DMS114 treated with DMSO at 0.1 percent for 48 hours (cell line): Measurements from ENCODE around the gene PLPP4.

Experiments used
- DNase-seq: peaks from one replicate; lab custom pipeline; 2025; ENCODE audit not compliant: unreplicated experiment; lab: John Stamatoyannopoulos, UW

The PLPP4 gene

DNA sequence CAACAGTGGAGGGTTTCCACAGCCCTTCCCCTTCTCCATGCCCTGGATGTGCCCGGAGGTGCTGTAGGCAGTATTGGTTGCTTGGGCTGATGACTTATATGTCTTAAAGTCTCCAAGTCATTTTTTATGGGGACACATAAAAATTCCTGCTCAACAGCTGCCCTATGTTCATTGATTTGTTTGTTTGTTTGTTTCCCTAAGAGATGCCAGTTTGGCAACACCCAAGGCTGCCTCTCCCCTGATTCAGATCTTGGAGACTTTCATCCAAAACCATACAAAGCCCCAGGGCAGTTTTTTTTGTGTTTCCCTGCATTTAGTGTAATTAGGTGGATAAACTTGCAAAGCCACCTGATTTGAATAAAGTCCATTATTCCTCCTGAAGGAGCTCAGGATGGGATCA, 115.3 kb downstream of the PLPP4 start:
- no peak for DNase-seq

DNA sequence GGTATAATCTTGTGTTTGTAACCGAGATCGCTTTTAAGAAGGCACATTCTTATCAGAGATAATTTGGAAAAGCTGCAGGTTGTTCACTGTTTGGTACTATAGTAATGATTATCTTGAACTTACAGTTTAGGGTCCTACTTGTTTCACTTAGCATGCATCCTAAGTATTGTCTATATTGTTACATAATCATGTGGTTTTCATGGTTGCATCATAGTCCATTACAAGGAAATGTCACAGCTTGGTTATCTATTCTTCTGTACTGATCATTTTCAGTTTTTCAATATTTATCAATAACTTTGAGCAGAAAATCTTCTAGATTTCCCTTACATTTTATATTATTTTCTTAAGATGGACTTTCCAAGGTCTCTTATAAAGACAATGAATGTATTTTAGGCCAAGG, 116.3 kb downstream of the PLPP4 start:
- no peak for DNase-seq

DNA sequence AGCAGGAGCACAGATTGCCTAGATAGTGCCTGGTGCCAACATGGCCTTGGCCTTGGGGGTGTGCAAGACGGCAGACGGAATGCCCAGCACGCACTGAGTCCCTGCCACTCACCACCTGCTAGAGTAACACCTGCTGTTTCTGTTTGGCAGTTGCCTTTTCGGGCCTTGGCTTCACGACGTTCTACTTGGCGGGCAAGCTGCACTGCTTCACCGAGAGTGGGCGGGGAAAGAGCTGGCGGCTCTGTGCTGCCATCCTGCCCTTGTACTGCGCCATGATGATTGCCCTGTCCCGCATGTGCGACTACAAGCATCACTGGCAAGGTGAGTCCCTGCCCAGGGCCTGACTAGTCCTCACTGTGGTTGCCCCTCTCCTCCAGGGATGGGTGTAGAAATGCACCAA, 118.0 kb downstream of the PLPP4 start:
- no peak for DNase-seq

DNA sequence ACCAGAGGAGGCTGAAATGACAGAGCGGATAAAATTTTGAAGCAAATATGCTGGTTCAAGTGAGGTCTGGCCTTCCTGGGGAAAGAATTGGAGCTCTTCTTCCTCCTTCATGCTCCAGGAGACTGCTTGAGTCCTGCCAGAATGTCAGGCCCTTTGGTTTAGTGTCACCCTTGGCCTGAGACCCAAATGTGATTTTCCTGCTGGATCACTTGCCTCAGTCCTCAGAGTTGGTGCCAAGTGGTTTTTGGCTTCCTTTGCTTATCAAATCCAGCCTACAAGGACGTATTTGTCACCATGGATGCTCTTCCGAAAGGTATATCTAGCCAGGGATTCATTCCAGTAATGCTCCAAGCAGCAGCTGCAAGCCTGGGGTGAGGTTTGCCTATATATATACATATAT, 118.4 kb downstream of the PLPP4 start:
- DNase-seq, result no peak

DNA sequence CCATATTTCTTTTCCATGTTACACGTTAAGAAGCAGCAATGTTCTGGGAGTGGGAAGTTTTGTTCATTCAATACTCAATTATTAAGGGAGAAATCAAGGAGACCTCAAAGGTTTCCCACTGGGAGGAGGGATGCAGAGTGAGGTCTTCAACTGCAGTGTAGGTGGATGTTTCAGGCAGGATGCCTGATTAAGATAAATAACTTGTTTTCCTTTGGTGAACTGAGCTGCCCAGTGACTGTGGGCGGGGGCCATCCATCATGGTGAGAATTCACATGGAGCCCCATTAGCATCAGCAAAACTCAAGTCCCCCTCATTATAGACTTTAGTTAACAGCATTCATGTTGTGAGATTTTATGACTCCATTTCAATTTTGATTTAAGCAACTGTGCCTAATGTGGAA, 121.1 kb downstream of the PLPP4 start:
- DNase-seq, result no peak

DNA sequence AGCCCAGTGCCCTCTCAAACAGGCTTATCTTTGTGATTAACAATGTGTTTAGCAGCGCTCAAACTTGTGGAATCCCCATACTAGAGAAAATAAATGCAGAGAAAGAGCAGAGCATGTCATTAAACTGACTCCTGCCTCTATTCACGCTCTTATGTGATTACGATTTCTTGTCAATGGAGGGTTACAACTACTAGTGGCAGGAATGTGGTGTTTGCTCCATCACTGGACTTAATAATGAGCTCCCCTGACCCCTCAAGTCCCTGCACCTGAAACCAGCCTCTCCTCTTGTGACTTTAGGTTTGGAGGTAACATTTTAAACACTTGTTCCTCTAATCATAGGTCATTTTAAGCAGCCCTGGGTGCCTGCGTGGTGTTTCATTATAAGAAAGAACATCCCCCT, 121.9 kb downstream of the PLPP4 start:
- DNase-seq, result no peak

DNA sequence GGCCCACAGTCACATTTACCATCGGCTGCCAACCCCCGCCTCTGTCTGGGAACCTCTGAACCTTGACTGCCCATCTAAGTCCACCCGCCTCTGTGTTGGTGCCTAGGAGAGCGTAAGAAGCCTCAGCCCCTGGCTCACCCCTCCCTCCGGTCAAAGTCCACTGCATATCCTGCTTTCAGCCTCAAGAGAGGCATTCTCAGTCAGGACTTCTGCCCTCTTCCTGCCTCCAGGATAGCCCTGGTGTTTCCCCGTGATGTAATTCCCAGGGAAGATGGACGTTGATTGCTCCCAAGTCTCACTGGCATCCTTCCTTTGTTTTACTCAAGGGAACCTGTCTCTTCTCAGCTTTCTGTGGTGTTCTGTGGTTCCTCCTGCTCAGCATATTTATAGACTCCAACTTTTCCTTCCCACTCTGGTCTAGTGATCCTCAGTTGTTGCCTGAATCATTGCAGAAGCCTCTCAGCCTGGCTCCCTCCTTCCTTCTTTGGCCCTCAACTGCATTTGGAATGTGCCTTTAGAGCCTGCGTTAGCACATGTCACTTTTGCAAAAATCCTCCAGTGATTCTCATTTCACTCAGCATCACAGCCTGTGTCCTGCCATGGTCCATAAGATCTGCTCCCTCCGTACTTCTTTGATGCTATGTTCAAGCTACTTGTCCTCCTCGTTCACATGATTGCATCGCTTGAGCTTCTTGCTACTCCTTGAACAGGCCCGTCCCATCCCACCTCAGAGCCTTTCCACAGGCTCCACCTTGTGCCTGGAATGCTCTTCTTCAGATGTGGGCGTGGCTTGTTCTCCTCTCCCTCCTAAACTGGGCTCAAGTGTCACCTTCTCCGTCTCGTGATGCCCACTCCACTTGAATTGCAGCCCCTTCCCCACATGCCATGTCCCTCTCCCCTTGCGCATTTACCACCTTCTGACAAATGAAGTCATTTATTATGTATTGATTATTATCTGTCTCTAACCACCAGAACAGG, 124.2 kb downstream of the PLPP4 start:
- no peak for DNase-seq

DNA sequence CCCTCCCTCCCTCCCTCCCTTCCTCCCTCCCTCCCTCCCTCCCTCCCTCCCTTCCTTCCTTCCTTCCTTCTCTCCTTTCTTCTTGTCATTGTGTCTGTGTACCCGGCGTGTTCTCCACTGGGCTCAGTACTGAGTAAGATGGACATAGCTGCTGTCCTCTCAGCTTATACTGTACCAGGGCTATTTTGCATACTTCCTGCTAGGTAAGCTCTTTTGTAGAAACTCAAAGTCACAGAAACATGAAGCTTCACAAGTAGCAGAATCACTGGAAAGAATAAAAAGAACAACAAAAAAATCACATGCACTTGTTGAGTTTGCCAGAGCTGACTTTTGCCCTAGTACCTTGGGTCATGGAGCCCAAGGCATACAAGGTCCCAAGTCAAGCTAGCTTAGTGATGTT, 125.7 kb downstream of the PLPP4 start:
- no peak for DNase-seq

DNA sequence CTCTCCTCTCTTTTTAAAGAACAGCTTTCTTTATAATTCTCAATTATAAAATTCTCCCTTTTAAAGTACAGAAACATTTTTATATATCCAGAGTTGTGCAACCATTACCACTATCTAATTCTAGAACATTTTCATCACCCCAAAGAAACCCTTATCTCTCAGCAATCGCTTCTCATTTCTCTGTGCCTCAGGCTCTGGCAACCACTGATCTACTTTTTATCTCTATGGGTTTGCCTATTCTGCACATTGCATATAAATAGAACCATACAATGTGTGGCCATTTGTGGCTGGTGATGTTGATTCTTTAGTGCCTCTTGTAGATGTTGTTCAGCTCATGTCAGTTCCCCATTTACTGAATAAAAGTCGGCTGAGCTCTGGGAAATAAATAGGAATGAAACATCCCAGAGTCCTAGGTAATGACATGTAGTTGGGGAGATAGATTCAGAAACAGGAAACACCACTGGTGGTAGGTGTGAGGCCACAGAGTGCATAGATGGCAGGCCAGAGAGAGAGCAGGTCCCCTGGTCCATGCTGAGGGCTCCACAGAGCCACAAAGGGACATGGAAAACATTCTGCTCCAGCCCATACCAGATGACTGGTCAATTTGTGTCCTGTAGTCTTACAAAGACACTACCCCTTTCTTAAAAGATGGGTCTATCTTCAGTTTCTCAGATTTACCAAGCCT, 126.5 kb downstream of the PLPP4 start:
- no peak for DNase-seq

DNA sequence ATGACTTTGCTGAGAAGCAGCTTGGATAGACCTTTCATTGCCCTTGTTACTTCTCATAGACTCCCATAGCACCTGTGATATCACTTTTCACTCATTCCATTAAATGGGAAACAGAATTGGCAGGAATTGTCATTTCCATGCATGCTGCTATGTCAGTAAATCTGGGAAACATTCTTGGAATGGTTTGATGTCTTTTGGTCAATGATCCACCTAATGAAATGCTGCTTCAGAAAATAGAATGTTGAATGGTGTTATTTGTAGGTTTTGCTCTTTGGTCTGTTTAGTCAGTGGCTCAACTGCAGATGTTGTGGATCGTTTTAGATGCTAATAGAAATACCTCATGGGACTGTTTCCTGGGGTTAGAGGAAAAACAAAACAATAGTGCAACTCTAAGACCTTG, 127.8 kb downstream of the PLPP4 start:
- DNase-seq, result no peak

DNA sequence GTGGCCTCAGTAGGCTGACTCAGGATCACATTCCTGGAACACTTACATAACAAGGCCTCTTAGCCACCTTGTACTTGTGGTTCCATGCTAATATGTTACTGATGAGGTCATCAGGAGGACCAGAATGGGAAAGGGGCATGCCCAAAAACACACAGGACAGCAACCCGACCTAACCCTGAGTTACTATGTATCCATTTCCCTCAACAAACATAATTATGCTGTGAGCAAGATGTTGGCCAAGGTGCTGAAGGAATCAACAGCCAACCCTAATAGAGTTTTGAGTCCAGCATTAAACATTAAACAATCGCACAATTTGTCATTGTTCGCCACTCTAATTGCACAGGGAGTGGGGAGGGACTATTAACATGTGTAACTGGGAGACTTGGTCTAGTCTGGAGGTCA, 129.4 kb downstream of the PLPP4 start:
- DNase-seq, result no peak

DNA sequence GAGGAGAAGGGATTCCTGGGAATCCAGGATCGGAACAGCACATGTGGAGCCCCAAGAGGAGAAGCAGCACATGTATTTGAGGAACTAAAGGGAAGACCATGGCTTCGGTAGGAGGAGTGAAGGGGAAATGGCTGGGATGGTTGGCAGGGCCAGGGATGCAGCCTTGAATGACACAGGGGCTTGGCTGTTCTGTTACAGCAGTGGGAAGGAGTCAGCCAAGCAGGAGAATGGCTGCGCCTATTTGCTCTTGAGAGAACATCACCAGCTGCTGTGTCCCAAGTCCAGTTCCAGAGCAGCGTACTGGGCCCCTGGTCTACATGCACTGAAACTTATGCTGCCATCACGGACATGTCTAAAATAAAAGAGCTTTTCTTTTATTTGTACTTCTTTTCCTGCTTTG, 130.0 kb downstream of the PLPP4 start:
- no peak for DNase-seq

DNA sequence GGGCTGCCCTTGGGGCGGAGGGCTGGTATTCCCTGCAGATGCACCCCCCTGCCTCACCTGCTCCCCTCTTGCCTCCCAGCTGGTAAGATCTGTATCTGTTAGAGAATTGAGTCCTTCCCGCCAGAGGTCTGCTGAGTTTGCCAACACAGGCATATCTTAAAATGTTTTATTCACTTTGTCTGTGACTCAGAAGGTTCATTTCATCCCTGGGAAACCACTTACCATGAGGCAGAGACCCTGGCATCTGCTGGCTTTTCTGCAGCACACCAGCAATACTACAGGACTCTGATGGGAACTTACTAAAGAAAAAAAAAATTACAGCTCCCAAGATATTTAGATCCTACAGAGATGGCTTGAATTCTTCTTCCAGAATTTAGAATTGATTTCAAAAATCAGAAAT, 131.3 kb downstream of the PLPP4 start:
- no peak for DNase-seq

DNA sequence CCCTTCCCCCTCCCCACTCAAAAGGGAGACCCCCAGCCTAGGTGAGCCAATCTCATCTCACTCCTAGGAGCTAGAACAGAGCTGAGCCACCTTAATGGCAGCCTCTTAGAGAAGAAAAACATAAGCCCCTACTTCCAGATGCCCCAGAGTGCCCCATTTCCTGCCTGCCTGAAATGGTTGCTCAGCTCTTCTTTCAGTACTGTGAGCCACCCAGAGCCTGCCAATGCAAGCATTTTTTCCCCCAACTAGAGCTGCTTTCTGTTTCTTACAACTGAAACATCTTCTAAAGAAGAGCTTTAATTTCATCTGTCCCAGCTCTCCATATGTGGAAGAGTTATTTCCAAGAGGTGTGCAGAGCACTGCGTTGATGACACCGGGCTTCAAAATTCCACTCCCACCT, 136.7 kb downstream of the PLPP4 start:
- DNase-seq, result no peak

DNA sequence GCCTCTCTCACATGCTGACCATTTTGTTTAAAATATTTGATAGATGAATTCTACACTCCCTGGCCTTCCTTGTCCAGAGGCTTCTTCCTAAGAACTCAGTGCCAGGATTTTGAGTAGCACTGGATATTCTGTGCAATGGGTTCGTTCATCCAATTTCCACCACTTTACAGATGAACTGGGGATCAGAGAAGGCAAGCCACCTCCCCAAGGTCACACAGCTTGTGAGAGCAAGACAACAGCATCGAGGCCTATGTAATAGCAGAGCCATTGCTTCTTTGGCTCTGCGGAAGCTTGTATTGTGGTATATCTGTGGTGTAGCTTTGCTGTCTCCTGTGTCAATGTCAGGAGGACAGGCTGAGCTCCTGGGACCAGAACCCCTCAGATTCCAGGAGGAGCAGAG, 140.9 kb downstream of the PLPP4 start:
- no peak for DNase-seq

DNA sequence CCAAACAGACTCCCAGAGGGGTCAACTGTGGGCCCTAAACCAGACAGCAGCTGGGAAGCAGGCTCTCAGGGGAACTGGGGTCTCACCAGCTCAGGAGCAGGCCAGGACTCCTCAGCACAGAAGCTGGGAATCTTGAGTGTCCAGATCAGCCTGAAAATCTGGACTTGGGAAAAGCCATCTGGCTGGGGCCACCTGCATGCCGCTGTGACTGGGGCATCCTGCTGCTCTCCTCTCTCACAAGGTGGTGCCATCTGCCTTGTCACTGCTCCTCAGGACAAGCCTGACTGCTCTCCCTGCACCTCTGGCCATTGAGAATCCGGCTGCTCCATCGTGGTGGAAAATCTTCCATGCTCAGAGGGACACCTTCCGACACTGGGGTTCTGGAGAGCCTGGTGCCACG, 141.4 kb downstream of the PLPP4 start:
- DNase-seq, result no peak

DNA sequence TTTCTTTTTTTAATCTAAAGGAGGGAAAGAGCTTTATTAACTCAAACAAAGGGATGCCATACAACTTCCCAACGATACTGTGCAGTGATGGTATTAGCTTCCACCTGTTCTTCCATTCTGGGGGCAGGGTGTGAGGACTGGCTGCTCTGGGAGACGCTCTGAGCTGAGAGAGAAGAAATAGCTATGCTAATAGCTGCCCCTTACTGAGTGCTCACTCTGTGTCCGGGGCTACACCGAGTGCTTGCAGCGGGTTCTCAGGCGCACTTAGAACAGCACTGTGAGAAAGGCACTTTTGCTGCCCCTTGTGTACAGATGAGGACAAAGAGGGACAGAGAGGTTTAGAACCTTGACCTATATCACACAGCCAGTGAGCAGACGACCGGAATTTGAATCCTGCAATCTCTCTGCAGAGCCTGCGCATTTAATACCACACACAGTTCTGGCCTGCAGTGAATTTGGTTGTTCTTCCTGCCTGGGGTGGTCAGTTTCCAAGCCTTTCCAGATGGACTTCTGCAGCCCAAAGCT, 142.2 kb downstream of the PLPP4 start:
- DNase-seq, result no peak

DNA sequence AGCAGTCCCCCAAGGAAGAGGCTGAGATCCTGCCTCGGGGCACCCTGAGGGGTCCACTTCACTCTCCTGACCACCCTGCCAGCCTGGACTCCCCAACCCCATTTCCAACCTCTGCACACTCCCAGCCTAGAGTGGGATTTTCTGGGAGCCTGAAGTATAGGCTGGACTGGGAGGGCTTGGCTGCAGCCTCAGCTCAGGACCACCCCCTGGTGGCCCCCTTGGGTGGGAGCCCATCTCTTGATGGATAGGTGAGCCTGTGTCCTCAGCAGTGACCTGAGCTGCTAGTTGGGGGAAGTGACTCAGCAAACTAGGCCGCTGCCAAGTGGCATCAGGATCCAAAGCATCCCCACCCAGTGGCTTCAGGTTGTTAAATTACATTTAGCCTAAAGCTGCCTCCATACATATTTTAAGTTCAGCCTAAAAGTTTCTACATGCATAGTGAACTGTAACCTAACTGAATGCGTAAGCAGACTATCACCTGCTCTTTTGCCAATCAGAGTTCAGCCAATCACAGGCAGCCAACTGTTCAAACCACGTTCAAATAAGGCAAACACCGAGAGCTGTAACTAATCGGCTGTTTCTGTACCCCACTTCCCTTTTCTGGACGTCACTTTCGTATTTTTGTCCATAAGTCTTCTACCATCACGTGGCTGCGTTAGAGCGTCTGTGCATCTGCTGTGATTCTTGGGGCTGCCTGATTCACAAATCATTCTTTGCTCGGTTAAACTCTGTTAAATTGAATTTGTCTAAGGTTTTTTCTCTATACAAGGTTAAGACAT, 144.0 kb downstream of the PLPP4 start:
- no peak for DNase-seq

DNA sequence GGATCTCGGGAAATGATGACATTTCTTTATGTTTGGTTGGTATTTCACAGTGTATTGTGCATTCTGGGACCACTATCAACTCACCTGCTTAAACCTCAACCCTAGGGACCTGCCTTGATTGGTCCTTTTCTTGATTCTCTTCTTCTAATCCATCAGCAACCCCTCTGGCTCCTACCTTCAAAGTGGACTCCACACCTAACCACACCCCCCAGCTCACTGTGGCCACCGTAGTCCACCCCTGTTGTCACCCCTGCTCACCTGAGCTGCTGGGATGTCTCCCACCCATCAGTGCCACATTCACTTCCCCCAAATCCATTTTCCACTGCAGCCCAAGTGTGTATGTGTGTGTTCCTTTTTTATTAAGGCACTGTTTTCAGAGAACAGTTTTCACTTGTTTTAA, 145.0 kb downstream of the PLPP4 start:
- DNase-seq, result no peak

DNA sequence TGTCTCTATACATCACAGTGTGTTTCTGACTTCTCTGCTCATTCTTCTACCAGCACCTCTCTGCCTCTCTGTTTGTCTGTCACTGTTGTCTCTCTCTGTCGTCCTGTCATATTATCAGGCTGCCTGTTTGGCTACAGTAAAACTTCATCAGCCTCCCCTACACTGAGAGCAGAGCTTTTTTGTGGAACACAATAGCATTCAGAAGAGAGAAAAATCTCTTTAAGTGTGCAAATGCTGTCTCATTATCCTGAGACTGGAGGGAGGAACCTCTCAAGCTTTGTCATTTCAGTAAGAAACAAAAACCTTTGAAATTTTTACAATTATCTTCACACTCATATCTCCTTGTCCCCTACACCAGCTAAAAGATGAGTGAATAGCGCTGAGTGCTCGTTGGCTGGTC, 148.4 kb downstream of the PLPP4 start:
- no peak for DNase-seq

DNA sequence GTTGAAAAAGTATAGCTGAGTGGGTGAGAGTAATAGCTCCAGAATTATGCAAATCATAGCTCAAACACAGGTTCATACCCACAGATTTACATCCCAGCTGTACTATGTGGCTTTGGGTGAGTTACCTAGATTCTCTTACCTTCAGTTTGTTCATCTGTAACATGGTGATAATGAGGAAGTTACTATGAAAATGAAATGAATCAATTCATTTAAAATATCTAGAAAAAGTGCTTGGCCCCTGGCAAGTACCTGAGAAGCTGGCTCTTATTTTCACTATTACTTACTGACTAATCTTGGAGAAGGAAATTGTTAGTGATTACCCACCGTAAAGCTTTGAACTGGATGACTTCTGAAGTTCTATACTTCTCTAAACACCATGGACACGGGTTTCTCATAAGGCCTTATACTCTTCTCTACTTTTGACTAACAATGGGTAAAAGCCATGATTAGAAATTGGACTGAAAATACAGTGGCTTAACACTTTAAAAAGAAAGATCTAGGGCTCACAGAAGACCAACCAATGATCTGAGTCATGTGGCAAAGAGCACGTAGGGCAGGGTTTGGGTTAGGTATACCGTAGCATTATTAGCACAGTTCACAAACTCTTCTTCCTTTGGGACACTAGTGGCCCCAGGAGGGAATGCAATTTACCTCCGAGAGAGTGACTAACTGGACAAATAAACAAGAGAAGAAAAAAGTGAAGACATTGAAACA, 149.2 kb downstream of the PLPP4 start:
- no peak for DNase-seq
